ENCODE data around the gene TNF. TPM values are rescaled to one million over a fixed set of nuclear protein-coding genes. Genes with fewer than 3 reads are reported as not detected.
A peak's percentile ranks its signal among the peaks of the same experiment; 100 is the strongest.

Gene TNF
- total and polyA plus RNA-seq, 3 donors from 2014 or later: 0.24 to 1.1 (median 0.31) TPM

- DNase-seq: no peak
- H3K4me1 ChIP-seq: no peaks in the 10 kb centered on the region
- H3K36me3 ChIP-seq (ENCODE audit: low read depth, missing control alignments): no peaks in the 10 kb centered on the region
- no peak within 1 kb of the TSS for H3K27ac ChIP-seq
- H3K4me3 ChIP-seq: no peak within 1 kb of the TSS
- TF ChIP-seq, protein P1, sequence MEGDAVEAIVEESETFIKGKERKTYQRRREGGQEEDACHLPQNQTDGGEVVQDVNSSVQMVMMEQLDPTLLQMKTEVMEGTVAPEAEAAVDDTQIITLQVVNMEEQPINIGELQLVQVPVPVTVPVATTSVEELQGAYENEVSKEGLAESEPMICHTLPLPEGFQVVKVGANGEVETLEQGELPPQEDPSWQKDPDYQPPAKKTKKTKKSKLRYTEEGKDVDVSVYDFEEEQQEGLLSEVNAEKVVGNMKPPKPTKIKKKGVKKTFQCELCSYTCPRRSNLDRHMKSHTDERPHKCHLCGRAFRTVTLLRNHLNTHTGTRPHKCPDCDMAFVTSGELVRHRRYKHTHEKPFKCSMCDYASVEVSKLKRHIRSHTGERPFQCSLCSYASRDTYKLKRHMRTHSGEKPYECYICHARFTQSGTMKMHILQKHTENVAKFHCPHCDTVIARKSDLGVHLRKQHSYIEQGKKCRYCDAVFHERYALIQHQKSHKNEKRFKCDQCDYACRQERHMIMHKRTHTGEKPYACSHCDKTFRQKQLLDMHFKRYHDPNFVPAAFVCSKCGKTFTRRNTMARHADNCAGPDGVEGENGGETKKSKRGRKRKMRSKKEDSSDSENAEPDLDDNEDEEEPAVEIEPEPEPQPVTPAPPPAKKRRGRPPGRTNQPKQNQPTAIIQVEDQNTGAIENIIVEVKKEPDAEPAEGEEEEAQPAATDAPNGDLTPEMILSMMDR (IDR thresholded peaks at IDR 0.05): no peak
- TF ChIP-seq POLR2A (IDR thresholded peaks at IDR 0.05): no peak
- WGBS, 2 donors: 66 to 71% methylated on average over 6 of the region's 6 CpGs
- H3K9me3 ChIP-seq: no peaks in the 10 kb centered on the region
- intact Hi-C loops (cut with DNase I; ENCODE audit: low total_unique reads): no loop called here
- no peaks in the 10 kb centered on the region for H3K27me3 ChIP-seq
Measured at GRCh38 chr6:31614684-31615578, 39.6 kb downstream of the TNF start, which contains the start of gene AIF1. AIF1 (plus strand) TSS chr6:31615234; CDS start chr6:31615330, 96 bp downstream.

DNA sequence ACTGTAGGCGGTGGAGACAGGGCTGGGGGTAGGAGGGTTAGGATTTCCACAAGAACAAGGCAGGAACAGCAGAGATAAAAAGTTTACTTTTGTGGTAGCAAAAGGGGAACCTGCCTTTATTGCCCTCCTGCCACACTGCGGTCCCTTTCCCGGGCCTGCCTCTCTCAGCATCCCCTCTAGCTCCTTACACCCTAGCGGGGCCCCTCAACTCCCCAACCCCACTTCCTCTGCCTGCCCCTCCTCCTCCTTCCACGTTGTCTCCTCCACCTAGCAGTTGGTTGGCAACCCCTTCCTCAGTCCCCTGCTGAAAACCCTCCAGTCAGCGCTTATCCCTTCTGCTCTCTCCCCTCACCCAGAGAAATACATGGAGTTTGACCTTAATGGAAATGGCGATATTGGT lies 40.4 kb downstream of the TNF start:
- Histone ChIP-seq H3K9me3 (no peaks in the 10 kb centered on the region), H3K4me1 (no peaks in the 10 kb centered on the region), H3K27me3 (no peaks in the 10 kb centered on the region), H3K4me3 (no peak overlapping the region), H3K36me3 (ENCODE audit: low read depth, missing control alignments) (no peaks in the 10 kb centered on the region), H3K27ac (no peak overlapping the region)
- no peak for TF ChIP-seq POLR2A (IDR thresholded peaks at IDR 0.05)
- TF ChIP-seq, protein P1 (IDR thresholded peaks at IDR 0.05): no peak
- no peak for DNase-seq
- 67 to 68% methylated on average over 7 of the region's 7 CpGs for WGBS, 2 donors
- intact Hi-C loops (cut with DNase I; ENCODE audit: low total_unique reads): no loop called here

- DNase-seq: no peak
- WGBS, 2 donors: 89 to 93% methylated on average over 2 of the region's 2 CpGs
- TF ChIP-seq, protein P1 (IDR thresholded peaks at IDR 0.05): no peak
- TF ChIP-seq POLR2A (IDR thresholded peaks at IDR 0.05): no peak
- Histone ChIP-seq H3K27me3 (no peaks in the 10 kb centered on the region), H3K4me3 (no peak overlapping the region), H3K27ac (no peak overlapping the region), H3K36me3 (ENCODE audit: low read depth, missing control alignments) (no peaks in the 10 kb centered on the region), H3K4me1 (peaks cover 6% of the 10 kb centered on the region), H3K9me3 (no peaks in the 10 kb centered on the region)
- intact Hi-C loops (cut with DNase I; ENCODE audit: low total_unique reads): no loop called here
Measured at GRCh38 chr6:31617010-31617409, 41.6 kb downstream of the TNF start.

DNA sequence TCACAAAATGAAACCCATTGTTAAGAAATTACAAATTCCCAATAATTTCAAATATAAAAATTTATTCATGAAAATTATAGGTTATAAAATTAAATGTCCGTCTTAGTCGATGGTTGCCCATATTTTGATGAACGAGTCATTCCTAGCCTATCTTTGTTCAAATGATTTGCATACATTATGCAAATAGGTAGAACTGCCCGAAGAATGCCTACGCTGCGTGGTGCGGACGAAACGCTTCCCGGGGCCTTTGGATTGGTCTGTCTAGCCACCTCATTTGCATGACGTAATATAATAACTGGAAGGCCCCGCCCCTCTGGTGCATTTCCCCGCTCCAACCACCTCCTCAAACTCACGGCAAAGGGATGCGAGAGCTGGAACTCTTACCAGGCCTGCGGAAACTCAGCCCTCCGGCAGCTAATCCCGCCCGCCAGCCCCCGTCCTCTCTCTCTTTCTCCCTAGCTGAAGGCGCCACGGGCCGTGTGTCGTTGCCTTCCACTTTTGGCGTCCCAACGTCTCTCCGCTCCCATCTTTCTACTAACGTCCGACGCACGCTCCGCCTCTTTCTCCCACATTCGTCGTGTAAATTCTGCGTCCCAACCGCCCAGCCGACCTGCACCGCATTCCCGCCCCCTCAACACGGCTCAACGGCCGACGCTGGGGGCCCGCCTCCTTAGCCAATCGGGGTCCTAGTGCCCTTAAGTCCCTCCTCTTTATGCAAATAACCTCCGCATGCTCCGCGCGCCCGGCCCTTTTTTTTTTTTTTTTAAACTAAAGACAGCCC lies 44.6 kb downstream of the TNF start:
- intact Hi-C loops (cut with DNase I; ENCODE audit: low total_unique reads): no loop called here
- H3K4me3 ChIP-seq: peak overlapping the region; percentile 61 to 85
- TF ChIP-seq POLR2A (IDR thresholded peaks at IDR 0.05): peak; percentile 82
- TF ChIP-seq, protein P1 (IDR thresholded peaks at IDR 0.05): peak in 2 of 3 experiments; percentile 19 to 25
- H3K27ac ChIP-seq: peak overlapping the region; percentile 91 to 99
- no peaks in the 10 kb centered on the region for H3K9me3 ChIP-seq
- DNase-seq: peak; percentile 99
- 0 to 1% methylated on average over 50 of the region's 50 CpGs for WGBS, 2 donors
- no peaks in the 10 kb centered on the region for H3K36me3 ChIP-seq (ENCODE audit: low read depth, missing control alignments)
- H3K27me3 ChIP-seq: no peaks in the 10 kb centered on the region
- H3K4me1 ChIP-seq: peaks cover 15% of the 10 kb centered on the region

Data from testis (tissue), 3 donors.